NK-92 treated with Interleukin-12 subunit alpha and Interleukin-12 subunit beta, amount 100 ng/mL, for 24 hours (cell line): ENCODE data around the gene MICAL1.

ENCODE experiments used
- DNase-seq: peaks from one replicate; lab custom pipeline; 2025; lab: John Stamatoyannopoulos, UW

Gene MICAL1

GRCh38 chr6:109436041-109436440 is 19.5 kb downstream of the MICAL1 start:
- no peak for DNase-seq

GRCh38 chr6:109434456-109434855 is 21.1 kb downstream of the MICAL1 start:
- no peak for DNase-seq

- DNase-seq, result no peak
Observed at GRCh38 chr6:109429496-109429895, 26.1 kb downstream of the MICAL1 start.

GRCh38 chr6:109428889-109429477 is 26.6 kb downstream of the MICAL1 start:
- DNase-seq, result no peak

GRCh38 chr6:109424946-109425345 is 30.6 kb downstream of the MICAL1 start:
- no peak for DNase-seq

GRCh38 chr6:109421184-109421583 is 34.4 kb downstream of the MICAL1 start:
- DNase-seq, result no peak

GRCh38 chr6:109420751-109421150 is 34.8 kb downstream of the MICAL1 start:
- no peak for DNase-seq

GRCh38 chr6:109417646-109418045 is 37.9 kb downstream of the MICAL1 start:
- DNase-seq, result no peak

GRCh38 chr6:109411034-109411433 is 44.5 kb downstream of the MICAL1 start:
- DNase-seq, result no peak

- DNase-seq, result no peak
Observed at GRCh38 chr6:109406196-109406595, 49.4 kb downstream of the MICAL1 start.

GRCh38 chr6:109397020-109397419 is 58.6 kb downstream of the MICAL1 start:
- DNase-seq, result no peak

- DNase-seq, result no peak
Observed at GRCh38 chr6:109396046-109396718, 59.4 kb downstream of the MICAL1 start.
